ENCODE results near the gene PACS1.

The PACS1 gene

DNA sequence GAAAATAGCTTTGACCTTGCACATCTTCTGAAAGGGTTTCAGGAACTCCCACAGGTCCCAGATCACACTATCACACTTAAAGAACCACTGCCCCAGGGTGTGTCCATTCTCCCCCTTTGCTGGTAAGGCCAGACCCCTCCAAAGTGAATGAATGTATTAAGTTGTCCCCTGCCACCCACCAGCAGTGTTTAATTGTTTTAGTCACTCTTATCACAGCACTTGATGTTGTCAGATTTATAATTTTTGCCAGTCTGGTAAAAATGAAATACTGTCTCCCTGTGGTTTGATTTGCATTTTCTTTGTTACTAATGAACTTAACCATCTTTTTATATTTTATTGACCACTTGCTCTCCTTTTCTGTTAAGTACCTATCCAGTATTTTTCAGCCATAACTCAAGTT, 108.8 kb downstream of the PACS1 start:
- Histone ChIP-seq H3K27me3 (ENCODE audit: control insufficient read depth, low read length) (no peaks in the 10 kb centered on the region), H3K9me3 (ENCODE audit: control insufficient read depth, insufficient read depth, low read length) (no peaks in the 10 kb centered on the region), H3K4me2 (ENCODE audit: low read length) (no peak overlapping the region), H3K36me3 (ENCODE audit: control insufficient read depth, low read length) (no peaks in the 10 kb centered on the region), H3F3A (ENCODE audit: control insufficient read depth, insufficient read depth) (0 out of 2 replicates have a peak, but pooled peaks cover 2% of the 10 kb centered on the region), H4K20me1 (ENCODE audit: control insufficient read depth, insufficient read depth, low read depth, low read length) (peaks cover 7% of the 10 kb centered on the region; the same call in 1 of the 2 replicates), H3K4me3 (ENCODE audit: low read length) (no peak overlapping the region), H3K4me1 (ENCODE audit: control insufficient read depth, low read length) (0 out of 2 replicates have a peak, but pooled peaks cover 4% of the 10 kb centered on the region), H3K27ac (ENCODE audit: low read depth, low read length) (no peak overlapping the region), H3K9me2 (replicated peaks; ENCODE audit: control insufficient read depth, low read length) (no peaks in the 10 kb centered on the region), H3K79me2 (ENCODE audit: control insufficient read depth, low read length) (peaks cover 29% of the 10 kb centered on the region)
- TF ChIP-seq EZH2phosphoT487 (IDR thresholded peaks at IDR 0.05; ENCODE audit: borderline replicate concordance, low read length), result no peak

DNA sequence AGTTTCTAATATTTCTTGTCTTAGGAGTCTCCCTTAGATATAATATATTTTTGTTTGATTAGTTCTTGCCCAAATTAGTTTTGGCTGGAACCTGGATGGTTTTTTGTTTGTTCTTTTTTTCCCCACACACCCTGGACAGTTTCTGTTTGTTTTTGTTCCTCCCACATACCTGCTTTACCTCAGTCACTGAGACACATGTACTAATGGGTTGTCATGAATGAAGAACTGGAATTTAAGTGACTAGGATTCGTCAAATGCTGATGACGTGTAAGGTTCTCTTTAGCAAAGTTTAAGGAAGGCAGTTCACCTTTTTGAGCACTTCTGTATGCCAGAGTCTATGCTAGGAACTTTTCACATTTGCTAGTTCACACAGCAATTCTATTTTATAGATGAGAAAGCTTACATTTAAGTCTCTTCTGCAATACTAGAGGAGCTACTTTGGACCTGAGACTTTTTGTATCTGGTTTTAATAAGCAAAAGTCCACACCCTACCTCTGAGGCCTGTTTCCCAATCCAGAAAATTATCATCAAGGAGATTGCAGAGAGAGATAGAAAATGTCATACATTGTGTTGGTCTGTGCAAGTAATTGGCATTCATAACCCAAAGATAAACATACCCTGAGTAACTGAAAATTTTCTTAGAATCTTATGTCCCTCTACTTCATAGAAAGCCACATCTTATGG, 111.7 kb downstream of the PACS1 start:
- H3K9me2 ChIP-seq (replicated peaks; ENCODE audit: control insufficient read depth, low read length), result no peaks in the 10 kb centered on the region
- H3F3A ChIP-seq (ENCODE audit: control insufficient read depth, insufficient read depth), result 0 out of 2 replicates have a peak, but pooled peaks cover 2% of the 10 kb centered on the region
- no peak overlapping the region for H3K27ac ChIP-seq (ENCODE audit: low read depth, low read length)
- peaks cover 33% of the 10 kb centered on the region for H3K79me2 ChIP-seq (ENCODE audit: control insufficient read depth, low read length)
- H3K9me3 ChIP-seq (ENCODE audit: control insufficient read depth, insufficient read depth, low read length), result no peaks in the 10 kb centered on the region
- H3K4me1 ChIP-seq (ENCODE audit: control insufficient read depth, low read length), result 0 out of 2 replicates have a peak, but pooled peaks cover 4% of the 10 kb centered on the region
- H3K27me3 ChIP-seq (ENCODE audit: control insufficient read depth, low read length), result no peaks in the 10 kb centered on the region
- H3K4me3 ChIP-seq (ENCODE audit: low read length), result no peak overlapping the region
- H3K4me2 ChIP-seq (ENCODE audit: low read length), result no peak overlapping the region
- no peaks in the 10 kb centered on the region for H4K20me1 ChIP-seq (ENCODE audit: control insufficient read depth, insufficient read depth, low read depth, low read length)
- no peak for TF ChIP-seq EZH2phosphoT487 (IDR thresholded peaks at IDR 0.05; ENCODE audit: borderline replicate concordance, low read length)
- TF ChIP-seq, protein P1, sequence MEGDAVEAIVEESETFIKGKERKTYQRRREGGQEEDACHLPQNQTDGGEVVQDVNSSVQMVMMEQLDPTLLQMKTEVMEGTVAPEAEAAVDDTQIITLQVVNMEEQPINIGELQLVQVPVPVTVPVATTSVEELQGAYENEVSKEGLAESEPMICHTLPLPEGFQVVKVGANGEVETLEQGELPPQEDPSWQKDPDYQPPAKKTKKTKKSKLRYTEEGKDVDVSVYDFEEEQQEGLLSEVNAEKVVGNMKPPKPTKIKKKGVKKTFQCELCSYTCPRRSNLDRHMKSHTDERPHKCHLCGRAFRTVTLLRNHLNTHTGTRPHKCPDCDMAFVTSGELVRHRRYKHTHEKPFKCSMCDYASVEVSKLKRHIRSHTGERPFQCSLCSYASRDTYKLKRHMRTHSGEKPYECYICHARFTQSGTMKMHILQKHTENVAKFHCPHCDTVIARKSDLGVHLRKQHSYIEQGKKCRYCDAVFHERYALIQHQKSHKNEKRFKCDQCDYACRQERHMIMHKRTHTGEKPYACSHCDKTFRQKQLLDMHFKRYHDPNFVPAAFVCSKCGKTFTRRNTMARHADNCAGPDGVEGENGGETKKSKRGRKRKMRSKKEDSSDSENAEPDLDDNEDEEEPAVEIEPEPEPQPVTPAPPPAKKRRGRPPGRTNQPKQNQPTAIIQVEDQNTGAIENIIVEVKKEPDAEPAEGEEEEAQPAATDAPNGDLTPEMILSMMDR (IDR thresholded peaks at IDR 0.05; ENCODE audit: low read depth, low read length, poor library complexity, severe bottlenecking), result no peak
- no peaks in the 10 kb centered on the region for H3K36me3 ChIP-seq (ENCODE audit: control insufficient read depth, low read length)

DNA sequence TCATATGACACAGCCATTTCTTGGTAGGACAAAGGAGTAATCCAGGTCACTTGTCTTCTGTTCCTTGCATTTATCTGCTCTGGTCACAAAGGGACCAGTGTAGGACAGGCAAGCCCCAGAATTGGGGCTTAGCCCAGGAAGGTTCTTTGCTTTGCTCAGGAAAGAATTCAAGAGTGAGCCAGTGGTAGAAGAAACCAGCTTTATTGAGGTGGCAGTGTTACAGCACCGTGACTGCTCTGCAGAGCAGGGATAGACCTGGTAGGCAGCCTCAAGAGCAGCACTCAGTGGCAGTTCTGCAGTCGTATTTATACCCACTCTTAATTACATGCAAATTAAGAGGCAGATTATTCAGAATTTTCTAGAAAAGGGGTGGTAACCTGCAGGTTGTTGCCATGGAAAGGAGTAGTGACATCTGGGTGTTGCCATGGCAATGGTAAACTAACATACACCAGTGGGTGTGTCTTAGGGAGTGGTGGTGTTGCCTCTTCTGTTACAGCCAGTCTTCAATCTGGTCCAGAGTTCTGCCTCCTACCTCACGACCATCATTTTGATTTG, 113.5 kb downstream of the PACS1 start:
- H3K79me2 ChIP-seq (ENCODE audit: control insufficient read depth, low read length), result peaks cover 38% of the 10 kb centered on the region

More for the DNA sequence above, 113.5 kb downstream of the PACS1 start:
- Histone ChIP-seq H3K27me3 (ENCODE audit: control insufficient read depth, low read length) (no peaks in the 10 kb centered on the region), H3K27ac (ENCODE audit: low read depth, low read length) (no peak overlapping the region), H4K20me1 (ENCODE audit: control insufficient read depth, insufficient read depth, low read depth, low read length) (0 out of 2 replicates have a peak, but pooled peaks cover 4% of the 10 kb centered on the region), H3K9me2 (replicated peaks; ENCODE audit: control insufficient read depth, low read length) (no peaks in the 10 kb centered on the region), H3F3A (ENCODE audit: control insufficient read depth, insufficient read depth) (no peaks in the 10 kb centered on the region), H3K4me1 (ENCODE audit: control insufficient read depth, low read length) (0 out of 2 replicates have a peak, but pooled peaks cover 4% of the 10 kb centered on the region), H3K9me3 (ENCODE audit: control insufficient read depth, insufficient read depth, low read length) (no peaks in the 10 kb centered on the region), H3K4me3 (ENCODE audit: low read length) (no peak overlapping the region), H3K4me2 (ENCODE audit: low read length) (no peak overlapping the region), H3K36me3 (ENCODE audit: control insufficient read depth, low read length) (no peaks in the 10 kb centered on the region)
- no peak for TF ChIP-seq EZH2phosphoT487 (IDR thresholded peaks at IDR 0.05; ENCODE audit: borderline replicate concordance, low read length)
- TF ChIP-seq, protein P1 (IDR thresholded peaks at IDR 0.05; ENCODE audit: low read depth, low read length, poor library complexity, severe bottlenecking), result no peak
